Mucosa of stomach (tissue), 1 donor: ENCODE measurements around the gene FAM167B.
"Not testable (repeated sequence)": the region's sequence is repeated elsewhere in the genome, so short reads cannot be mapped to it uniquely, and the experiment has no call there.

Source experiments
- H3K27me3 ChIP-seq: one replicate; pipeline ENCODE4 v1.7.0; 2013; ENCODE audit warnings: mild to moderate bottlenecking, low read length; ENCODE audit not compliant: control insufficient read depth, insufficient read depth
- H3K36me3 ChIP-seq: one replicate; pipeline ENCODE4 v1.7.0; 2013; ENCODE audit warnings: low read length; ENCODE audit not compliant: control insufficient read depth, insufficient read depth
- H3K4me1 ChIP-seq: one replicate; pipeline ENCODE4 v1.7.0; 2013; ENCODE audit warnings: mild to moderate bottlenecking, low read length; ENCODE audit not compliant: control insufficient read depth, insufficient read depth
- H3K4me3 ChIP-seq: one replicate; pipeline ENCODE4 v1.7.0; 2013; ENCODE audit warnings: low read length
- H3K9ac ChIP-seq: one replicate; pipeline ENCODE4 v1.7.0; 2013; ENCODE audit warnings: mild to moderate bottlenecking, low read length, moderate library complexity
- H3K9me3 ChIP-seq: one replicate; pipeline ENCODE4 v1.7.0; 2013; ENCODE audit warnings: mild to moderate bottlenecking, low read length, moderate library complexity; ENCODE audit not compliant: control insufficient read depth
- donor health status: Pancreatic carcinoma.

Gene FAM167B

GRCh38 chr1:32250893-32251716 lies 4.1 kb downstream of the FAM167B start, which contains the start of gene LCK:
Gene LCK (plus strand): TSS chr1:32251265. CDS start chr1:32274330, 23,065 bp downstream.
- Histone ChIP-seq H3K27me3 (no peaks in the 10 kb centered on the region), H3K36me3 (no peaks in the 10 kb centered on the region), H3K4me3 (no peak within 1 kb of the TSS), H3K4me1 (peaks cover 12% of the 10 kb centered on the region), H3K9ac (peak within 1 kb of the TSS; percentile 25), H3K9me3 (no peaks in the 10 kb centered on the region)

GRCh38 chr1:32255072-32256071 lies 8.3 kb downstream of the FAM167B start:
- no peaks in the 10 kb centered on the region for H3K9me3 ChIP-seq
- H3K4me3 ChIP-seq: no peak overlapping the region
- no peaks in the 10 kb centered on the region for H3K4me1 ChIP-seq
- H3K27me3 ChIP-seq: no peaks in the 10 kb centered on the region
- no peaks in the 10 kb centered on the region for H3K36me3 ChIP-seq
- H3K9ac ChIP-seq: no peak overlapping the region

DNA sequence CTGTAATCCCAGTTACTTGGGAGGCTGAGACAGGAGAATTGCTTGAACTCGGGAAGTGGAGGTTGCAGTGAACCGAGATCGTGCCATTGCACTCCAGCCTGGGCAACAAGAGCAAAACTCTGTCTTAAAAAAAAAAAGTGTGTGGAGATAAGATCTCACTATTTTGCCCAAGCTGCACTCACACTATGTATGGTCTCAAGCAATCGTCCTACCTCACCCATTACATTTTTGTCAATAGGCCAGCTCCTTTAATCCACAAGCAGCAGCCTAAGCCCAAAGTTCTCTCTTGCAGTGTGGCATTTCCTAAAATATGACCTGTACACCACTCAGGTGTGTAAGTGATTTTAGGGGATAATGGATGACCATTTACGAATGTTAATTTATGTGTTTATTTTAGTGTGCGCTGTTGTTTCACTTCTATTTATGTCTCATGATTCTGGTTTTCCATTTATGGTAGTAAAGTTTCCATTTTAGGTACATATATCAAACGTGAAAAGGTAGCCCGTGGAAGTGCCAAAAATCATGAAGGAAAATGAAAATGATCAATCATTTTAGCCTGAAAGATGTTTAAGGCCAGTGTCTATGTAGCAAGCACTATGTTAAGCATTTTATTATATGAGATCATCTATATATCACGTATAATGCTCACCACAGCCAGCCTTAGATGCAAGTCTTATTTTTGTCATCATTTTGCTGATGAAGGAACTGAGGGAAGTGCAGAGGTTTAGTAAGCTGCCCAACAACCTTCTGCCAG lies 9.6 kb downstream of the FAM167B start:
- no peak overlapping the region for H3K9ac ChIP-seq
- no peak overlapping the region for H3K4me3 ChIP-seq
- no peaks in the 10 kb centered on the region for H3K27me3 ChIP-seq
- no peaks in the 10 kb centered on the region for H3K36me3 ChIP-seq
- no peaks in the 10 kb centered on the region for H3K4me1 ChIP-seq
- H3K9me3 ChIP-seq: no peaks in the 10 kb centered on the region

DNA sequence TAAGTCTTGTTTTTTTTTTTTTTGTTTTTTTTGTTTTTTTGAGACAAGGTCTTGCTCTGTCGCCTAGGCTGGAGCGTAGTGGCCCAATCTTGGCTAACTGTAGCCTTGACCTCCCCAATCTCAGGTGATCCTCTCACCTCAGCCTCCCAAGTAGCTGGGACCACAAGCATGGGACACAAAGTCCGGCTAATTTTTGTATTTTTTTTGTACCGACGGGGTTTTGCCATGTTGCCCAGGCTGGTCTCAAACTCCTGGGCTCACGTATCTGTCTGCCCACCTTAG lies 10.1 kb downstream of the FAM167B start:
- Histone ChIP-seq H3K36me3 (no peaks in the 10 kb centered on the region), H3K4me1 (no peaks in the 10 kb centered on the region), H3K27me3 (no peaks in the 10 kb centered on the region), H3K9ac (no peak overlapping the region), H3K4me3 (no peak overlapping the region), H3K9me3 (no peaks in the 10 kb centered on the region)

- H3K9ac ChIP-seq, H3K4me1 ChIP-seq, H3K4me3 ChIP-seq, H3K36me3 ChIP-seq, H3K9me3 ChIP-seq, H3K27me3 ChIP-seq: not testable (repeated sequence)
Observed at GRCh38 chr1:32263236-32263593, 16.2 kb downstream of the FAM167B start.

- H3K4me3 ChIP-seq: no peak overlapping the region
- peaks cover 4% of the 10 kb centered on the region for H3K4me1 ChIP-seq
- no peaks in the 10 kb centered on the region for H3K36me3 ChIP-seq
- no peak overlapping the region for H3K9ac ChIP-seq
- H3K27me3 ChIP-seq: no peaks in the 10 kb centered on the region
- H3K9me3 ChIP-seq: no peaks in the 10 kb centered on the region
Observed at GRCh38 chr1:32263744-32264143, 16.7 kb downstream of the FAM167B start.

- Histone ChIP-seq H3K27me3 (no peaks in the 10 kb centered on the region), H3K9ac (no peak overlapping the region)
Observed at GRCh38 chr1:32265846-32266245, 18.8 kb downstream of the FAM167B start.

DNA sequence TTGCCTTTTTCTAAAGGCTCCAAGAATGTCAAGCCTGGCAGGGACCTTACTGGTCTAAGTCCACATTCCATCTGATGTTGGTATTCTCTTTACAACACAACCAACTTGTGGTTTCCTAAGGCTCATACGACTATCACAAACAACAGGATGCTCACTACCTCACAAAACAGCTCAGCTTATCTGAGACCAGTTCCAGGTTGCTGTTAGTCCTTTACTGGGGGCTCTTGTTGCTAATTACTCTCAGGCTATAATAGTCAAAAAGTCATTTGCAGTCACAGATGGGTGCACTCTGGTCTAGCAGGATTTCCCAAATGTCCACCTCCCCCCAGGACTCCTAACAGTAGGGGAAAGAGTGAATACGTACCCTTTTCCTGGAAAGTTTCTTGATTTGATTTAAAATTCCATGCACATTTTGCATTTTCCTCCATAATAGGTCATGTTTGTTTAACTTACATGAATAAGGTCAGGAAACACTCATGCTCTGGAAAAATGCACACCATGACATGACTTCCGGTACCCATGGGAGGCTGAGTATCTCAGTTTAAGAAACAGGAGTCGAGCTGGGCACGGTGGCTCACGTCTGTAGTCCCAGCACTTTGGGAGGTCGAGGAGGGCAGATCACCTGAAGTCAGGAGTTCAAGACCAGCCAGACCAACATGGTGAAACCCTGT lies 20.0 kb downstream of the FAM167B start:
- H3K9ac ChIP-seq: no peak overlapping the region

More at GRCh38 chr1:32265846-32266245, 18.8 kb downstream of the FAM167B start:
- Histone ChIP-seq H3K9me3 (no peaks in the 10 kb centered on the region), H3K4me3 (no peak overlapping the region), H3K36me3 (no peaks in the 10 kb centered on the region), H3K4me1 (peaks cover 4% of the 10 kb centered on the region)

GRCh38 chr1:32269744-32270143 lies 22.7 kb downstream of the FAM167B start:
- no peak overlapping the region for H3K4me3 ChIP-seq
- H3K27me3 ChIP-seq: peaks cover 3% of the 10 kb centered on the region
- no peaks in the 10 kb centered on the region for H3K36me3 ChIP-seq
- no peak overlapping the region for H3K9ac ChIP-seq
- H3K9me3 ChIP-seq: no peaks in the 10 kb centered on the region
- H3K4me1 ChIP-seq: peaks cover 15% of the 10 kb centered on the region

More for the DNA sequence above, 20.0 kb downstream of the FAM167B start:
- H3K36me3 ChIP-seq: no peaks in the 10 kb centered on the region
- H3K27me3 ChIP-seq: no peaks in the 10 kb centered on the region
- H3K9me3 ChIP-seq: no peaks in the 10 kb centered on the region
- H3K4me1 ChIP-seq: peaks cover 4% of the 10 kb centered on the region
- no peak overlapping the region for H3K4me3 ChIP-seq

DNA sequence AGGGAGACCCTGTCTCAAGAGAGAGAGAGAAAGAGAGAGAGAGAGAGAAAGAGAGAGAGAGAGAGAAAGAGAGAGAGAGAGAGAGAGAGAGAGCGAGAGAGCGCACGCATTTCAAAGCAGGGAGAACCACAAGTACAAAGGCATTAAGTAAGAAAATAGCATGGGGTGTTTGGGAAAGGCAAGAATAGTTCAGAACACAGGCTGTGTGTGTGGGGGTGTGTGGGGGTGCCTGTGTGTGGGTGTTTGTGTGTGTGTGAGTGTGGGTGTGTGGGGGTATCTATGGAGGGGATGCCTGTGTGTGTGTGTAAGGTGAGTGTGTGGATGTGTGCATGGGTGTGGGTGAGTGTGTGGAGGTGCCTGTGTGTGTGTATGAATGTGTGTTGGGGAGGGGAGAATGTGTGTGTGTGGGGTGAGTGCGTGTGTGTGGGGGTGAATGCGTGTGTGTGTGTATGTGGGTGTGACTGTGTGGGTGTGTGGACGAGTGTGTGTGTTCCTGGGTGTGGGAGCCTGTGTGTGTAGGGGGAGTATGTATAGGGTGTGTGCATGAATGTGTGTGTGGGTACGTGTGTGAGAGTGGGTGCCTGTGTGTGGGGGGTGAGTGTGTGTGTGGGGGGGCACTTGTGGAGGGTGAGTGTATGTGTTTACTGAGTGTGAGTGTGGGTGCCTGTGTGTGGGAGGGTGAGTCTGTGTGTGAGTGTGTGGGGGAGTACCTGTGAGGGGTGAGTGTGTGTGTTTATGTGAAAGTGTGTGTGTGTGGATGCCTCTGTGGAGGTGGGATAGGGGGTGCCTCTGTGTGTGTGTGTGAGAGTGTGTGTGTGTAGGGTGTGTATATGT lies 25.8 kb downstream of the FAM167B start:
- no peak overlapping the region for H3K4me3 ChIP-seq
- peaks cover 15% of the 10 kb centered on the region for H3K27me3 ChIP-seq

More for the DNA sequence above, 25.8 kb downstream of the FAM167B start:
- Histone ChIP-seq H3K4me1 (peaks cover 21% of the 10 kb centered on the region), H3K36me3 (no peaks in the 10 kb centered on the region), H3K9me3 (no peaks in the 10 kb centered on the region), H3K9ac (no peak overlapping the region)
